GM18505 (cell line): Measurements from ENCODE around the gene GNB3.
A peak's percentile ranks its signal among the peaks of the same experiment; 100 is the strongest.
"Not testable (repeated sequence)": the region's sequence is repeated elsewhere in the genome, so short reads cannot be mapped to it uniquely, and the experiment has no call there.

Source experiments
- ATAC-seq: cut with Tn5 transposase; IDR thresholded peaks from one replicate; pipeline ENCODE4 v1.9.1; 2021; ENCODE audit not compliant: unreplicated experiment
- POLR2A ChIP-seq: IDR thresholded peaks from 4 replicates; pipeline ENCODE4 v1.6.1; 2011; ENCODE audit warnings: borderline replicate concordance; ENCODE audit not compliant: insufficient read depth, insufficient read length; ENCODE audit errors: extremely low read depth

Gene GNB3

GRCh38 chr12:6867413-6868210, 26.9 kb downstream of the GNB3 start, which contains the start of gene TPI1:
TPI1 (plus strand) TSS chr12:6867531; CDS start chr12:6867567, 36 bp downstream.
- peak; percentile 55 for ATAC-seq
- TF ChIP-seq POLR2A = peak; percentile 98

- ATAC-seq = no peak
- no peak for TF ChIP-seq POLR2A
Measured at GRCh38 chr12:6868211-6869048, 27.7 kb downstream of the GNB3 start.

- TF ChIP-seq POLR2A = no peak
- ATAC-seq = no peak
Measured at GRCh38 chr12:6869049-6870021, 28.6 kb downstream of the GNB3 start.

- not testable (repeated sequence) for ATAC-seq
Measured at GRCh38 chr12:6870304-6870703, 29.6 kb downstream of the GNB3 start.

GRCh38 chr12:6871052-6871957, 30.6 kb downstream of the GNB3 start:
- ATAC-seq = no peak
- no peak for TF ChIP-seq POLR2A

GRCh38 chr12:6872073-6873048, 31.6 kb downstream of the GNB3 start:
- peak; percentile 55 for TF ChIP-seq POLR2A

GRCh38 chr12:6873094-6874014, 32.6 kb downstream of the GNB3 start, which contains the start of gene SPSB2:
SPSB2 (minus strand) TSS chr12:6873303; CDS start chr12:6872901, 402 bp downstream.
- ATAC-seq = peak; percentile 67
- peak; percentile 72 for TF ChIP-seq POLR2A

More at GRCh38 chr12:6872073-6873048, 31.6 kb downstream of the GNB3 start:
- no peak for ATAC-seq

GRCh38 chr12:6874015-6874368, 33.3 kb downstream of the GNB3 start:
- ATAC-seq = not testable (repeated sequence)

GRCh38 chr12:6879824-6880223, 39.1 kb downstream of the GNB3 start:
- not testable (repeated sequence) for ATAC-seq

GRCh38 chr12:6883252-6883651, 42.5 kb downstream of the GNB3 start:
- TF ChIP-seq POLR2A = no peak
- ATAC-seq = no peak
